ENCODE results near the gene STK10. TPM values are rescaled to one million over a fixed set of nuclear protein-coding genes. Genes with fewer than 3 reads are reported as not detected.

Gene STK10
- total and polyA plus RNA-seq, 2 experiments from 2014 or later, result 7.5 to 17.8 TPM

DNA sequence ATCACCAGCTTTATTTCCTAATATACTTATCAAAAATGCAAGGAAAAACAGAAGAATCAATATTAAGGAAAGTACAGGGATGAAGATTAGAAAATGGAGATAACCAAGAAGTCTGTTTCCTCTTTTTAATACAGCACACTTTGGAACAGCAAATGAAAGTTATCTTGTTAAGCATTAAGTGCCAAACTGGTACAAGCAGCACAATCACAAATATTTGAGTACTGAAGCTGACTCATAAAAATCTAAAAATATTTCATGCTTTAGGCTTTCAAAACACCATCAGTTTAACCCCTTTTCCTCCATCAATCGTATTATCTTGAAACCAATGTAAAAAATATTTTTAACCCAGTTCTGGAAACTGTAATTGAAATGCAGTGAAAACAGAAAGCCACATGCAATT lies 184.3 kb downstream of the STK10 start:
- Histone ChIP-seq H3K79me2 (replicated peaks; ENCODE audit: insufficient read depth) (peaks cover 84% of the 10 kb centered on the region), H3K4me2 (peak overlapping the region; percentile 94), H3K27ac (ENCODE audit: low read depth) (no peak overlapping the region), H3F3A (replicated peaks; ENCODE audit: low read depth) (peaks cover 15% of the 10 kb centered on the region), H3K4me3 (peak overlapping the region; percentile 93; the same call in 1 of the 2 replicates), H3K36me3 (ENCODE audit: insufficient read depth) (no peaks in the 10 kb centered on the region), H2AFZ (no peak overlapping the region), H3K27me3 (ENCODE audit: insufficient read depth) (no peaks in the 10 kb centered on the region), H3K9me2 (ENCODE audit: insufficient read depth) (no peaks in the 10 kb centered on the region), H4K20me1 (replicated peaks; ENCODE audit: insufficient read depth) (peaks cover 43% of the 10 kb centered on the region), H3K4me1 (ENCODE audit: insufficient read depth) (peaks cover 71% of the 10 kb centered on the region)
- Mint-ChIP-seq H3K4me1 (peaks cover 72% of the 10 kb centered on the region), H3K9me3 (no peaks in the 10 kb centered on the region), H3K27me3 (ENCODE audit: insufficient read depth, low read depth, poor library complexity) (peaks cover 4% of the 10 kb centered on the region), H3K27ac (no peak overlapping the region), H3K4me3 (peak overlapping the region; percentile 46; the same call in 1 of the 3 replicates), H3K36me3 (ENCODE audit: low read depth) (no peaks in the 10 kb centered on the region)
- ATAC-seq (no peak), DNase-seq (ENCODE audit: low spot score) (no peak)
- no peak for TF ChIP-seq ZNF114 (CRISPR knock-in tag; IDR thresholded peaks at IDR 0.05)
- no peak for TF ChIP-seq EZH2 (IDR thresholded peaks at IDR 0.05; ENCODE audit: low read depth, unreplicated experiment)
- TF ChIP-seq, protein P1, sequence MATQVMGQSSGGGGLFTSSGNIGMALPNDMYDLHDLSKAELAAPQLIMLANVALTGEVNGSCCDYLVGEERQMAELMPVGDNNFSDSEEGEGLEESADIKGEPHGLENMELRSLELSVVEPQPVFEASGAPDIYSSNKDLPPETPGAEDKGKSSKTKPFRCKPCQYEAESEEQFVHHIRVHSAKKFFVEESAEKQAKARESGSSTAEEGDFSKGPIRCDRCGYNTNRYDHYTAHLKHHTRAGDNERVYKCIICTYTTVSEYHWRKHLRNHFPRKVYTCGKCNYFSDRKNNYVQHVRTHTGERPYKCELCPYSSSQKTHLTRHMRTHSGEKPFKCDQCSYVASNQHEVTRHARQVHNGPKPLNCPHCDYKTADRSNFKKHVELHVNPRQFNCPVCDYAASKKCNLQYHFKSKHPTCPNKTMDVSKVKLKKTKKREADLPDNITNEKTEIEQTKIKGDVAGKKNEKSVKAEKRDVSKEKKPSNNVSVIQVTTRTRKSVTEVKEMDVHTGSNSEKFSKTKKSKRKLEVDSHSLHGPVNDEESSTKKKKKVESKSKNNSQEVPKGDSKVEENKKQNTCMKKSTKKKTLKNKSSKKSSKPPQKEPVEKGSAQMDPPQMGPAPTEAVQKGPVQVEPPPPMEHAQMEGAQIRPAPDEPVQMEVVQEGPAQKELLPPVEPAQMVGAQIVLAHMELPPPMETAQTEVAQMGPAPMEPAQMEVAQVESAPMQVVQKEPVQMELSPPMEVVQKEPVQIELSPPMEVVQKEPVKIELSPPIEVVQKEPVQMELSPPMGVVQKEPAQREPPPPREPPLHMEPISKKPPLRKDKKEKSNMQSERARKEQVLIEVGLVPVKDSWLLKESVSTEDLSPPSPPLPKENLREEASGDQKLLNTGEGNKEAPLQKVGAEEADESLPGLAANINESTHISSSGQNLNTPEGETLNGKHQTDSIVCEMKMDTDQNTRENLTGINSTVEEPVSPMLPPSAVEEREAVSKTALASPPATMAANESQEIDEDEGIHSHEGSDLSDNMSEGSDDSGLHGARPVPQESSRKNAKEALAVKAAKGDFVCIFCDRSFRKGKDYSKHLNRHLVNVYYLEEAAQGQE (IDR thresholded peaks at IDR 0.05; ENCODE audit: unreplicated experiment), result no peak
- TF ChIP-seq POLR2AphosphoS5 (IDR thresholded peaks at IDR 0.05; ENCODE audit: low read depth), result no peak
- no peak for TF ChIP-seq JUNB (IDR thresholded peaks at IDR 0.05; ENCODE audit: unreplicated experiment)
- TF ChIP-seq NANOG (IDR thresholded peaks at IDR 0.05; ENCODE audit: borderline replicate concordance), result no peak
- TF ChIP-seq, protein P2, sequence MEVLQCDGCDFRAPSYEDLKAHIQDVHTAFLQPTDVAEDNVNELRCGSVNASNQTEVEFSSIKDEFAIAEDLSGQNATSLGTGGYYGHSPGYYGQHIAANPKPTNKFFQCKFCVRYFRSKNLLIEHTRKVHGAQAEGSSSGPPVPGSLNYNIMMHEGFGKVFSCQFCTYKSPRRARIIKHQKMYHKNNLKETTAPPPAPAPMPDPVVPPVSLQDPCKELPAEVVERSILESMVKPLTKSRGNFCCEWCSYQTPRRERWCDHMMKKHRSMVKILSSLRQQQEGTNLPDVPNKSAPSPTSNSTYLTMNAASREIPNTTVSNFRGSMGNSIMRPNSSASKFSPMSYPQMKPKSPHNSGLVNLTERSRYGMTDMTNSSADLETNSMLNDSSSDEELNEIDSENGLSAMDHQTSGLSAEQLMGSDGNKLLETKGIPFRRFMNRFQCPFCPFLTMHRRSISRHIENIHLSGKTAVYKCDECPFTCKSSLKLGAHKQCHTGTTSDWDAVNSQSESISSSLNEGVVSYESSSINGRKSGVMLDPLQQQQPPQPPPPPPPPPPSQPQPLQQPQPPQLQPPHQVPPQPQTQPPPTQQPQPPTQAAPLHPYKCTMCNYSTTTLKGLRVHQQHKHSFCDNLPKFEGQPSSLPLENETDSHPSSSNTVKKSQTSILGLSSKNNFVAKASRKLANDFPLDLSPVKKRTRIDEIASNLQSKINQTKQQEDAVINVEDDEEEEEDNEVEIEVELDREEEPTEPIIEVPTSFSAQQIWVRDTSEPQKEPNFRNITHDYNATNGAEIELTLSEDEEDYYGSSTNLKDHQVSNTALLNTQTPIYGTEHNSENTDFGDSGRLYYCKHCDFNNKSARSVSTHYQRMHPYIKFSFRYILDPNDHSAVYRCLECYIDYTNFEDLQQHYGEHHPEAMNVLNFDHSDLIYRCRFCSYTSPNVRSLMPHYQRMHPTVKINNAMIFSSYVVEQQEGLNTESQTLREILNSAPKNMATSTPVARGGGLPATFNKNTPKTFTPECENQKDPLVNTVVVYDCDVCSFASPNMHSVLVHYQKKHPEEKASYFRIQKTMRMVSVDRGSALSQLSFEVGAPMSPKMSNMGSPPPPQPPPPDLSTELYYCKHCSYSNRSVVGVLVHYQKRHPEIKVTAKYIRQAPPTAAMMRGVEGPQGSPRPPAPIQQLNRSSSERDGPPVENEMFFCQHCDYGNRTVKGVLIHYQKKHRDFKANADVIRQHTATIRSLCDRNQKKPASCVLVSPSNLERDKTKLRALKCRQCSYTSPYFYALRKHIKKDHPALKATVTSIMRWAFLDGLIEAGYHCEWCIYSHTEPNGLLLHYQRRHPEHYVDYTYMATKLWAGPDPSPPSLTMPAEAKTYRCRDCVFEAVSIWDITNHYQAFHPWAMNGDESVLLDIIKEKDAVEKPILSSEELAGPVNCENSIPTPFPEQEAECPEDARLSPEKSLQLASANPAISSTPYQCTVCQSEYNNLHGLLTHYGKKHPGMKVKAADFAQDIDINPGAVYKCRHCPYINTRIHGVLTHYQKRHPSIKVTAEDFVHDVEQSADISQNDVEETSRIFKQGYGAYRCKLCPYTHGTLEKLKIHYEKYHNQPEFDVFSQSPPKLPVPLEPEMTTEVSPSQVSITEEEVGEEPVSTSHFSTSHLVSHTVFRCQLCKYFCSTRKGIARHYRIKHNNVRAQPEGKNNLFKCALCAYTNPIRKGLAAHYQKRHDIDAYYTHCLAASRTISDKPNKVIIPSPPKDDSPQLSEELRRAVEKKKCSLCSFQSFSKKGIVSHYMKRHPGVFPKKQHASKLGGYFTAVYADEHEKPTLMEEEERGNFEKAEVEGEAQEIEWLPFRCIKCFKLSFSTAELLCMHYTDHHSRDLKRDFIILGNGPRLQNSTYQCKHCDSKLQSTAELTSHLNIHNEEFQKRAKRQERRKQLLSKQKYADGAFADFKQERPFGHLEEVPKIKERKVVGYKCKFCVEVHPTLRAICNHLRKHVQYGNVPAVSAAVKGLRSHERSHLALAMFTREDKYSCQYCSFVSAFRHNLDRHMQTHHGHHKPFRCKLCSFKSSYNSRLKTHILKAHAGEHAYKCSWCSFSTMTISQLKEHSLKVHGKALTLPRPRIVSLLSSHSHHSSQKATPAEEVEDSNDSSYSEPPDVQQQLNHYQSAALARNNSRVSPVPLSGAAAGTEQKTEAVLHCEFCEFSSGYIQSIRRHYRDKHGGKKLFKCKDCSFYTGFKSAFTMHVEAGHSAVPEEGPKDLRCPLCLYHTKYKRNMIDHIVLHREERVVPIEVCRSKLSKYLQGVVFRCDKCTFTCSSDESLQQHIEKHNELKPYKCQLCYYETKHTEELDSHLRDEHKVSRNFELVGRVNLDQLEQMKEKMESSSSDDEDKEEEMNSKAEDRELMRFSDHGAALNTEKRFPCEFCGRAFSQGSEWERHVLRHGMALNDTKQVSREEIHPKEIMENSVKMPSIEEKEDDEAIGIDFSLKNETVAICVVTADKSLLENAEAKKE (CRISPR knock-in tag; IDR thresholded peaks at IDR 0.05), result no peak
